NCI-H2081 treated with DMSO at 0.1 percent for 48 hours (cell line): ENCODE measurements around the gene SPRR2A.
"Not testable (repeated sequence)": the region's sequence is repeated elsewhere in the genome, so short reads cannot be mapped to it uniquely, and the experiment has no call there.

ENCODE experiments used
- DNase-seq: peaks from one replicate; lab custom pipeline; 2025; lab: John Stamatoyannopoulos, UW

The SPRR2A gene

DNA sequence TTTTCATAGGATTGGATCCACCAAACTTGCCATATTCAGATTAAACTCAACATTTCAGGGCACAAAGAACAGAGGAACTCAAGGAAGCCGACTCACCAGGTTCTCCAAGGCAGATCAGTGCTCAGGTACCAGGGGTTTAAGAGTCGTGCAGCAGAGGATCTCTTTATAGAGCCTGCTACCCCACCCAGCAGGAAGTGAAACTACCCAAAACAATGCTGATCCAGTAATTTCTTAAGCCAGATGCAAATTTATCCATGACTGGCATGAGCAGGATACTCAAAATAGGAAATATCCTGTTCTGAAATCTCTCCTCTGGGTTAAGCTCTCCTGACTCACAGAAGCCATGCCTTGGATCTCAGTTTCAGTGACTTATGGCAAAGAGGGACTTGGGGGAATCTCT lies at the start of gene SPRR2A:
Gene SPRR2A (minus strand): TSS at position 138 of the 400 bp plus-strand sequence. CDS start 777 bp downstream, outside the sequence.
- DNase-seq: no peak

DNA sequence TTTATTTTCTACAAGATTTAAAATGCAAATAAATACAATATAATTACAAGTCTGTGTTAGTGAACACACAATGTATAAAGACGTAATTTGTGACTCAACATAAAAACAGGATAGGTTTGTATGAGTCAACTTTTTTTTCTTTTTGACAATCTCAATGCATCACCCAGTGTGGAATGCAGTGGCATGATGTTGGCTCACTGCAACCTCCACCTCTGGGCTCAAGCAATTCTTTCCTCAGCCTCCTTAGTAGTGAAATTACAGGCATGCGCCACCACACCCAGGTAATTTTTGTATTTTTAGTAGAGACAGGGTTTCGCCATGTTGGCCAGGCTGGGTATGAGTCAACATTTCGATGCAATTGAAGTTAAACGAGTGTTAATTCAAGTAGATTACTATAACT lies 42.9 kb upstream of the SPRR2A start:
- no peak for DNase-seq

DNA sequence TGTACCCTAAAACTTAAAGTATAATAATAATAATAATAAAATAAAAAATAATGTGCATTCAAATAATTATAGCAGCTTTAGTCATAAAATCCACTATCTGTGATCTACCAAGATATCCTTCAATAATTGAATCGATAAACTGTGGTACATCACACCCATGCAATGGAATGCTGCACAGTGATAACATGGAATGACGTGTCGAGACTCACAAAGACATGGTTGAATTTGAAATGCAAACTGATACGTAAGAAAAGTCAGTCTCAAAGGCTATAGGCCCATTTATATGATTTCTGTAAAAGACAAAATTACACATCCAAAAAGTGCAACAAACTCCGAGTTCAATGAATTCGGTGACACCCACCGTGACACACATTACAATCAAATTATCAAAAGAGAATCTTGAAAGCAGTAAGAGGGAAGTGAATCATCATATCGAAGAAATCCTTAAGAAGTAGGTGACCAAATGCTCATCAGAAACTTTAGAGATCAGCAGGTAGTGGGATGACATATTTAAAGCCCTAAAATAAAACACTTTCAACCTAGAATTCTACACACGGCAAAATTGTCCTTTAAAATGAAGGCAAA lies 42.2 kb upstream of the SPRR2A start:
- no peak for DNase-seq

DNA sequence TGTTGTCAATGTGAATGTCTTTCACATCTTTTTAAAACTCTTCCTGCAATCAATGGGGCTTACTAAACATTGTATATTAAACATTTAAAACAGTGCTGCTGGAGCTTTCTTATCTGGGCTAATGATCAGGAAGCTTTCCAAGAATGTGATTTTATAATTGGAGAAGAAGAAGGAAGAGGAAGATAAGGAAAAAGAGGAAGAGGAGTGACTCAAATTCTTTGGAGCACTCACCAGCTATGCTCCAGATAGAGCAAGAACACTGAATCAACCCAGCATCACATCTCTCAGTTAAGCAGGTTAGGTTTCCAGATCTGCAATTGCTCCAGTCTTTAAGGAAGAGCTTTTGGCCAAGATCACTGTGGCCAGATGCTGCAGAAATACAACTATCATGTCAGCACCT lies 38.5 kb upstream of the SPRR2A start:
- DNase-seq: no peak

DNA sequence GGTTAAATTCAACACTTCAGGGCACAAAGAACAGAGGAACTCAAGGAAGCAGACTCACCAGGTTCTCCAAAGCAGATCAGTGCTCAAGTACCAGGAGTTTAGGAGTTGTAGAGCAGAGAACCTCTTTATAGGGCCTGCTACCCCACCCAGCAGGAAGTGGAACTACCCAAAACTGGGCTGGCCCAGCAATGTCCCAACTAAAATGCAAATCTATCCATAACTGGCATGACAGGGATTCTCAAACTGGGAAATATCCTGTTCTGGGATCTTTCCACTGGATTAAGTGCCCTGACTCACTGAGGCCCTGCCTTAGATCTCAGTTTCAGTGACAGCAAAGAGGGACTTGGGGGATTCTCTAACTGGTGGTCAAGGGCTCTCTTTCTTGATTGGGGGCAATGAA lies 37.1 kb upstream of the SPRR2A start, which contains the start of gene SPRR2E:
Gene SPRR2E (minus strand): TSS at position 101 of the 400 bp plus-strand sequence. CDS start 775 bp downstream, outside the sequence.
- no peak for DNase-seq

DNA sequence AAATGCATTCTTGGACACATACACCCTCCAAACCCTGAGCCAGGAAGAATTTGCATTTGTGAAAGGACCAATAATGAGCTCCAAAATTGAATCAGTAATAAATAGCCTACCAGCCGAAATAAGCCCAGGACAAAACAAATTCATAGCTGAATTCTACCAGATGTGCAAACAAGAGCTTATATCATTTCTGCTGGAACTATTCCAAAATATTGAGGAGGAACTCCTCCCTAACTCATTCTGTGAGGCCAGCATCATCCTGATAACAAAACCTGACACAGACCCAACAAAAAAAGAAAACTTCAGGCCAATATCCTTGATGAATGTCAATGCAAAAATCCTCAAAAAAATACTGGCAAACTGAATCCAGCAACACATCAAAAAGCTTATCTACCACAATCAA lies 30.3 kb upstream of the SPRR2A start:
- DNase-seq: no peak

DNA sequence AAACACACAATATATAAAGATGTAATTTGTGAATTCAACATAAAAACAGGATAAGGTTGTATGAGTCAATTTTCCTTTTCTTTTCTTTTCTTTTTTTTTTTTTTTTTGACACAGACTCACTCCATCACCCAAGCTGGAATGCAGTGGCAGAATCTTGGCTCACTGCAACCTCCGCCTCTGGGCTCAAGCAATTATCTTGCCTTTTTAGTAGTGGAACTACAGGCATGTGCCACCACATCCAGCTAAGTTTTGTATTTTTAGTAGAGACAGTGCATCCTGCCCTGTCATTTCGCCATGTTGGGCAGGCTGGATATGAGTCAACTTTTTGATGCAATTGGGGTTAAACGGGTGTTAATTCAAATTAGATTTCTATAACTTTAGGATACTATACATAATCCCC lies 24.4 kb upstream of the SPRR2A start:
- DNase-seq: no peak

DNA sequence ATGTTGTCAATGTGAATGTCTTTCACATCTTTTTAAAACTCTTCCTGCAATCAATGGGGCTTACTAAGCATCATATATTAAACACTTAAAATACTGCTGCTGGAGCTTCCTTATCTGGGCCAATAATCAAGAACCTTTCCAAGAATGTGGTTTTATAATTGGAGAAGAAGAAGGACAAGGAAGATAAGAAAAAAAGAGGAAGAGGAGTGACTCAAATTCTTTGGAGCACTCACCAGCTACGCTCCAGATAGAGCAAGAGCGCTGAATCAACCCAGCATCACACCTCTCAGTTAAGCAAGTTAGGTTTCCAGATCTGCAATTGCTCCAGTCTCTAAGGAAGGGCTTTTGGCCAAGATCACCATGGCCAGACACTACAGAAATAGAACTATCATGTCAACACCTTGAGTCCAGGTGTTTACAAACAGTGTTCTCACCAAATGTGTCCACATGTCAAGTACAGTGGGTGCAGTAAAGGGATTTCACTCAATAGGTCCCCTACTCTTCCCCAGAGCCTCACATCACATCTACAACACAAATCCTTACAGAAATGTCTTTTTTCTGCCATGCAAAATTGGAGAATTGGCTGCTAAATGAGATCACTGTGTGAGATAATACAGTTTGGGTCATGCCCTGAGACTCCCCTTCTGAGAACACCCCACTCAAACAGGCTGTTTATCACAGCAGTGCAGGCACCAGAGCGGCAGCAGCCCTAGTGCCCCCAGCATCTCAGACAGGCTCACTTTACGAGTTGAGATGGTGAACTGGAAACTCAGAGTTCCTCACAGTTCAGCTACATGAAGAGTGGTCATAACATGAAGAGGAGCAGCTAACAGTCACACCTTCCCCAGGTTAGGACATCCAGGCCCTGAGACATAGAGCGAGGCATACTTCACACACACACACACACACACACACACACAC lies 15.8 kb upstream of the SPRR2A start:
- no peak for DNase-seq

DNA sequence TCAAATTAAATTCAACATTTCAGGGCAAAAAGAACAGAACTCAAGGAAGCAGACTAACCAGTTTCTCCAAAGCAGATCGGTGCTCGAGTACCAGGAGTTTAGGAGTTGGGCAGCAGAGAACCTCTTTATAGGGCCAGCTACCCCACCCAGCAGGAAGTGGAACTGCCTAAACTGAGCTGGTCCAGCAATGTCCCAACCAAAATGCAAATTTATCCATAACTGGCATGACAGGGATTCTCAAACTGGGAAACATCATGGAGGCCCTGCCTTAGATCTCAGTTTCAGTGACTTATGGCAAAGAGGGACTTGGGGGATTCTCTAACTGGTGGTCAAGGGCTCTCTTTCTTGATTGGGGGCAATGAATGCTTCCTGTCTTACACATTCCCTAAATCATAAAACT lies 14.2 kb upstream of the SPRR2A start, which contains the start of gene SPRR2B:
Gene SPRR2B (minus strand): TSS at position 101 of the 400 bp plus-strand sequence. CDS start 772 bp downstream, outside the sequence.
- no peak for DNase-seq

DNA sequence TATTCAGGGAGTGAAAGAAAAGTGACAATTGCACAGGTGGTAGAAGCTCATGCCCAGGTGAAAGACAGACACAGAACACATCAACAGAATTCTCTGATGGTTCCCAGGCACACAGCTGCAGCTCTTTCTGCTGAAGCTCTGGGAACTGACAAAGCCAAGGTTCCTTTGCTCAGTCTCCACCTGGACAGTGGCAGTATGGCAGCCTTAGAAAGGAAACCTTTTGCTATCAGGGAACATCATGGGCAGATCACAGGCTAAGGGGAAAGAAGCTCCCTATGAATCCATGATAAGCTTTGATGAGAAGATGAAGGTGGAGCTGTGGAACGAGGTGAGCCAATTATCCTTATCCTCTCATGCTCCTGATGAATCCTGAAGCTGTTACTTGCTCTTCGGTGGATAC lies 12.9 kb upstream of the SPRR2A start:
- DNase-seq: no peak

DNA sequence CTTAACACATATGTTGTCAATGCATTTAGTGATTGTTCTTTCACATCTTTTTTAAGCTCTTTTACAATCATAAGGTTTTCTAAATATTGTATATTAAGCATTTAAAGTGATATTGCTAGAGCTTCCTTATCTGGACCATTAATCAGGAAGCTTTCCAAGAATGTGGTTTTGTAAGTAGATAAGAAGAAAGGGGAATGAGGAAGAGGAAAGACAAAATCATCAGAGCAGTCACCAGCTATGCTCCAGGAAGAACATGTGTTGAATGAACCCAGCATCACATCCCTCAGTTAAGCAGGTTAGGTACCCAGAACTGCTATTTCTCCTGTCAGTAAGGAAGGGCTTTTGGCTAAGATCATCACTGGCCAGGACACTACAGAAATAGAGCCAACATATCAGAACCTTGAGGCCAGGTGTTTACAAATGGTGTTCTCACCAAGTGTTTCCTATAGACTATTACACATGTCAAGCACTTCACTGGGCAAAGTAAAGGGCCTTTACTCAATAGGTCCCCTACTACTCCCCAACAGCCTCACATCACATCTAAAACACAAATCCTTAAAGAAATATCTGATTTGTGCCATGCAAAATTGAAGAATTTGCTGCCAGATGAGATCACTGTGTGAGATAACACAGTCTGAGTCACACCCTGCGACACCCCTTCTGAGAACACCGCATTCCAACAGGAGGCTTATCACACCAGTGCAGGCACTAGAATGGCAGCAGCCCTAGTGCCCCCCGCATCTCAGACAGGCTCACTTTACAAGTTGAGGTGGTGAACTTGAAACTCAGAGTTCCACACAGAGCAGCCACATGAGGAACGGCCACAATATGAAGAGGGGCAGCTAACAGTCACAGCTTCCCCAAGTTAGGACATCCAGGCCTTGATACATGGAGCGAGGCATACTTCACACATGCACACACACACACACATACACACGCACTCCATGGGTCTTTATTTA lies 1.8 kb upstream of the SPRR2A start:
- DNase-seq: no peak

DNA sequence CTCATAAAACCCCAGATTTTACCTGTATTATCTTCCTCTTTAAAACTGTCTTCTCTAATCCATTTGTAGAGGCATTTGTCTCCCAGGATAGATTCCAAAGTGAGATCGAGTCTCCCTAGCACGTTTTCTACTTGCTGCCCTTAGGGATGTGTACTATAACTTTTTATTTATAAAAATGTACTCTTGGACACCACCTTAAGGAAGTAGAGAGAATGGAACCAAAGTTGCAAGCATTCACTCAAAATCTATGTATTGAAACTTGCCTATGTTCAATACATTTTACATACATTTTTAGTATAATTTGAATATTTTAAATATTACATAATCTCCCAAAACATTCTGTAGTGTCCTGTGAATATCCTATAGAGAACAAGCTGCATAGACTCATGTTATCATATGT lies 842 bp upstream of the SPRR2A start:
- DNase-seq: no peak

DNA sequence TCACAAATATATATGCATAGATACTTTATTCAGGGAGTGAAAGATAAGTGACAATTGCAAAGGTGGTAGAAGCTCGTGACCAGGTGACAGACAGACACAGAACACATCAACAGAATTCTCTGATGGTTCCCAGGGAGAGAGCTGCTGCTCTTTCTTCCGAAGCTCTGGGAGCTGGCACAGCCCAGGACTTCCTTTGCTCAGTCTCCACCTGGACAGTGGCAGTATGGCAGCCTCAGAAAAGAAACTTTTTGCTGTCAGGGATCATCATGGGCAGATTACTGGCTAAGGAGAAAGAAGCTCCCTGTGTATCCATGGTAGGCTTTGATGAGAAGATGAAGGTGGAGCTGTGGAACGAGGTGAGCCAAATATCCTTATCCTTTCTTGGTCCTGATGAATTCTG lies 1.2 kb downstream of the SPRR2A start:
- DNase-seq: not testable (repeated sequence)

DNA sequence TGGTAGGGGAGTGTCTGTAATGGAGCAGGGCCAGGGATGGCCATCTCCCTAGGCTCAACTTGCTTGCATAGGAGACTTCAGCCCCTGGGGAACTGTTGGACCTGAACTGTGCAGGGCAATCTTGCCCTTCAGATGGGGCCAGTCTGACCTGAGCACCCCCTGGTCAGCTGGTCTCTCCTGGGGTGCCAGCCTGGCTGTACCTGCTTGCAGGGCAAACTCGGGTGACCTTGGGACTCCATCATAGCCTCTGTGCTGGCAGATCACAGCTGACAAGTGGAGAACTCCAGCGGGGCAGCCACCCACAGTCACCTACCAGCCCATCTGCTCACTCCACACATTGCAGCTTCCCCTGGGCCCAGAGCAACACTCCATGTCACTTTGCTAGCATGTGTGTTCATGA lies 8.1 kb downstream of the SPRR2A start:
- DNase-seq: no peak

DNA sequence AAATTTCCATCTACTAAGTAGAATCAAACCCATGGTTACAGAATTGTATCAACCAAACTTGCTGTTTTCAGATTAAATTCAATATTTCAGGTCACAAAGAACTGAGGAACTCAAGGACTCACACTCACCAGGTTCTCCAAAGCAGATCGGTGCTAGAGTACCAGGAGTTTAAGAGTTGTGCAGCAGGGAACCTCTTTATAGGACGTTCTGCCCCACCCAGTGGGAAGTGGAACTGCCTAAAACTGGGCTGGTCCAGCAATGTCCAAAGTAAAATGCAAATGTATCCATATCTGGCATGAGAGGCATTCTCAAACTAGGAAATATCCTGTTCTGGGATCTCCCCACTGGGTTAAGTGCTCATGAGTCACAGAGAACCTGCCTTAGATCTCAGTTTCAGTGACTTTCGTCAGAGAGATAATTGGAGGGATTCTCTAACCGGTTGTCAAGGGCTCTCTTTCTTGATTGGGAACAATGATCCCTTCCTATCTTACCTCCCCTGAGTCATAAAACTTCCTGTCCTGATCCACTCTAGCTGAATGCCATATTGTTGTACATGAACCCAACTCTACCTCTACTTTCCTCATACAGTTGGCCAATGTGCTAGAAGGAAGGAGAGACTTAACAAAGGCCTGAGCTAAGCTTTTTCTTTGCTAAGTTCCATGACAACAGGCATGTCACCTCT lies 16.2 kb downstream of the SPRR2A start, which contains the start of gene SPRR2D:
Gene SPRR2D (minus strand): TSS at position 171 of the 682 bp plus-strand sequence. CDS start 774 bp downstream, outside the sequence.
- no peak for DNase-seq

DNA sequence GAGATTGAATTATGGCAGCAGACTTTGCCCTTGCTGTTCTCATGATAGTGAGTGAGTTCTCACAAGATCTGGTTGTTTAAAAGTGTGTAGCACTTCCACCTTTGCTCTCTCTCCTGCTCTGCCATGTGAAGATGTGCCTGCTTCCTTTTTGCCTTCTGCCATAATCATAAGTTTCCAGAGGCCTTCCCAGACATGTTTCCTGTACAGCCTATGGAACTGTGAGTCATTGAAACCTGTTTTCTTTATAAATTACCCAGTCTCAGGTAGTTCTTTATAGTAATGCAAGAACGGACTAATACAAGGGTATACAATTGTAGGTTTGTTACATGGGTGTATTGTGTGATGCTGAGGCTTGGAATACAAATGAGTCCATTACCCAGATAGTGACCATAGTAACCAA lies 22.1 kb downstream of the SPRR2A start:
- DNase-seq: no peak

DNA sequence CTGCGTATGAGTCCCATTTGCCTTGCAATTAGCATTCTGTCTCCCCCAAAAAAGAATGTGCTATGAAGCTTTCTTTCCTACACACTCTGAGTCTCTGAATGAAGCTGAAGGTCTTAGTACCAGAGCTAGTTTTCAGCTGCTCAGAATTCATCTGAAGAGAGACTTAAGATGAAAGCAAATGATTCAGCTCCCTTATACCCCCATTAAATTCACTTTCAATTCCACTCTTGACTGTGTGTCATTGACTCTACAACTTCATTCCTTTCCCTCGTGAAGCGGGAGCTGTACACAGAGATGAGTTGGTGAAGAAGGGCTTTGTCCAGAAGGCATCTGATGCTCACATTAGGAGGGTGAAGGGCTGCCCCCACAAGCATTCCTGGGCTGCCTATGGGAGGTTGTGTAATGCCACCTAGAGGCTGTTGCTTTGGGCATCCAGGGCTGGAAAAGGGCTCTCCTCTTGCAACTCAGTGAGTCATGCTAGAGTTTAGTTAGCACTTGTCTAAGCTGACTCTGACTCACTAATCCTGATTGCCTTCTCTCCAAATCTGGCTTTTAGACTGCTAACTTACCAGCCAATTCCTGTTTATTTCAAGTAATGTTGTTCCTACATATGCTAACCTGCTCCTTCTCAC lies 24.5 kb downstream of the SPRR2A start:
- DNase-seq: no peak

DNA sequence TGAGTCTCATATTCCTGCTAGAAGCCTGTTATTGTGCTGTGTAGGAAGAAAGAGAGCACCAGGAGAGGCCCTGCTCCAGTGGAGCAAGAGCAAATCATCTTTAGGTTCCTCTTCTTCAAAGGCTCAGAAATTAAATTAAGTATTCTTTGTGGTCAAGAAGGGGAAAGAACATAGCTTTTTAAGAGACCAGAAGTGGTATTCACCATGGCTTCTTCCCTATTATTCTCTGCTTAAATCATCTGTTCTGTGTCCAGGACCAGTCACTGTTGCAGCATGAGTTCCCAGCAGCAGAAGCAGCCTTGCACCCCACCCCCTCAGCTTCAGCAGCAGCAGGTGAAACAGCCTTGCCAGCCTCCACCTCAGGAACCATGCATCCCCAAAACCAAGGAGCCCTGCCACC lies 25.2 kb downstream of the SPRR2A start:
- no peak for DNase-seq

DNA sequence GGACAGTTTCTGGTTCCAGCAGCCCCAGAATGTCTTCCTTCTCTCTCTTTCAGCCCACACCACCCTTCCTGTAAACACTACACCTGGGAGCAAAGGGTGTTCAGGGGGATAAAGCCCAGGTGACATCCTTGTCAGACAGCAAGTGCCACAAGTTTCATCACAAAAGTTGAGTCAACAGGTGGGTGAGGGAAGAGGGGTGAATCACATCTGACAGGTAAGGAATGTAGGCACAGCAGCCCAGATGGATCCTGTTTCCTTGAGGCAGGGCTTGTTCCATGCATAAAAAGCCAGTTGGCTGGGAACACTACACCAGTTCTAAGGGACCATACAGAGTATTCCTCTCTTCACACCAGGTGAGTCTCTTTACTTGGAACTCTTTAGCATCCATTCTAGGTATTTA lies 26.4 kb downstream of the SPRR2A start, which contains the start of gene SPRR1B:
Gene SPRR1B (plus strand): TSS at position 309 of the 400 bp plus-strand sequence. CDS start 1,143 bp downstream, outside the sequence.
- DNase-seq: no peak

DNA sequence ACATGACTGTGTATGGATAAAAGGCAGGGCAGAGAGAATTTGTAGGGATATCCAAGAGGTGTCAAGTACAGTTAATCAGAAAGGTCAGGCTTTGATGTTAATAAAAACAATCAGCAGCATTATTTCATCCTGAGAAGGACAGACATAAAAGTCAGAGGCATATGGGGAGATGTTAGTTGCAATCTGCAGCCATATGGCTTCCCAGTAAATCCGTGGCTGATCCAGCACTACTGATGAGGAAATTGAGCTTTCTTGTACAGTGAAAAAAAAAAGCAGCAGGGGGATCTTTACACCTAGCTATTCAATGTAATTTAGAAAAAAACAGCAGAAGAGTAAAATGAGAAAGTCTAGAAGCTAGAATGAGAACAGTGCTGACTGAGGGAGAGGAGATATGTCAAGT lies 28.5 kb downstream of the SPRR2A start:
- no peak for DNase-seq

DNA sequence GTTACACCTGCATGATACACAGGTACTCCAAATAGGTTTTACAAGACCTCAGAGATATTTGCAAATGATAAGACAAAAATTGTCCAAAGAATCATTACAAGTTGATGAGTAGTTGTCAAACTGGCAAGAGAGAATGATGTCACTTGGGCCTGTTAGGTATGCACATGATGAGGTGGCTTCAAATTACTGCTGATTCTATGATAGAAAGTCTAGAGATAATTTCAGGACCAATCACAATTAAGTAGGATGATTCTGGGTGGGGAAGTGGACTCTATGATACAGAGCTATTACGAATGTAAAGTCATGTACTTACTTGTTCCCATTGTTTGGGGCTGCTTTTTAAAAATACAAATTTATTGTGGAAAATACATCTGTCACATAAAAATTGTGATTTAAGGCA lies 31.5 kb downstream of the SPRR2A start:
- DNase-seq: no peak
